IPS DF 19.7 (cell line): ENCODE results near the gene SEC61B.
"Not testable (repeated sequence)": the region's sequence is repeated elsewhere in the genome, so short reads cannot be mapped to it uniquely, and the experiment has no call there.

Experiments used
- DNase-seq: peaks from one replicate; pipeline ENCODE4 v3.0.0-alpha.2; 2013; ENCODE audit warnings: low read depth, low spot score

Gene SEC61B

GRCh38 chr9:99237356-99237755, 15.3 kb downstream of the SEC61B start:
- no peak for DNase-seq

- not testable (repeated sequence) for DNase-seq
These were observed 15.8 kb downstream of the SEC61B start for GRCh38 chr9:99237849-99238248.

- DNase-seq, result no peak
These were observed 16.2 kb downstream of the SEC61B start for GRCh38 chr9:99238331-99238730.

GRCh38 chr9:99239341-99240060, 17.4 kb downstream of the SEC61B start:
- no peak for DNase-seq

GRCh38 chr9:99241106-99241505, 19.0 kb downstream of the SEC61B start:
- no peak for DNase-seq

GRCh38 chr9:99244344-99245260, 22.5 kb downstream of the SEC61B start:
- no peak for DNase-seq

GRCh38 chr9:99249619-99250018, 27.5 kb downstream of the SEC61B start:
- no peak for DNase-seq

GRCh38 chr9:99251157-99251556, 29.1 kb downstream of the SEC61B start:
- no peak for DNase-seq

GRCh38 chr9:99253134-99253533, 31.1 kb downstream of the SEC61B start:
- DNase-seq, result no peak

GRCh38 chr9:99253772-99254431, 31.8 kb downstream of the SEC61B start:
- no peak for DNase-seq

- no peak for DNase-seq
These were observed 33.6 kb downstream of the SEC61B start for GRCh38 chr9:99255651-99256050.

GRCh38 chr9:99257723-99258389, 35.8 kb downstream of the SEC61B start:
- no peak for DNase-seq

GRCh38 chr9:99259231-99259918, 37.3 kb downstream of the SEC61B start:
- DNase-seq, result no peak

GRCh38 chr9:99261923-99262322, 39.8 kb downstream of the SEC61B start:
- no peak for DNase-seq

- no peak for DNase-seq
These were observed 40.9 kb downstream of the SEC61B start for GRCh38 chr9:99262949-99263418.

GRCh38 chr9:99264070-99264680, 42.1 kb downstream of the SEC61B start:
- DNase-seq, result no peak

- DNase-seq, result no peak
These were observed 43.6 kb downstream of the SEC61B start for GRCh38 chr9:99265691-99266090.

GRCh38 chr9:99266255-99267023, 44.4 kb downstream of the SEC61B start:
- DNase-seq, result peak; percentile 38

GRCh38 chr9:99269416-99269815, 47.3 kb downstream of the SEC61B start:
- no peak for DNase-seq

GRCh38 chr9:99270491-99270890, 48.4 kb downstream of the SEC61B start:
- no peak for DNase-seq
